Germinal center (tissue), 1 donor: ENCODE data around the gene GIGYF2.

Experiments used
- DNase-seq: peaks from one replicate; pipeline ENCODE4 v3.0.0; 2012; ENCODE audit warnings: mixed read lengths, low spot score

Gene GIGYF2

GRCh38 chr2:232750135-232750671 lies 53.1 kb downstream of the GIGYF2 start:
- no peak for DNase-seq

GRCh38 chr2:232757905-232758304 lies 60.8 kb downstream of the GIGYF2 start:
- no peak for DNase-seq

GRCh38 chr2:232761301-232761907 lies 64.3 kb downstream of the GIGYF2 start:
- peak; percentile 22 for DNase-seq

- DNase-seq: no peak
Observed at GRCh38 chr2:232767866-232768265, 70.7 kb downstream of the GIGYF2 start.

GRCh38 chr2:232770207-232770606 lies 73.1 kb downstream of the GIGYF2 start:
- DNase-seq: no peak

GRCh38 chr2:232771870-232772269 lies 74.7 kb downstream of the GIGYF2 start:
- no peak for DNase-seq

GRCh38 chr2:232772531-232772930 lies 75.4 kb downstream of the GIGYF2 start:
- peak; percentile 44 for DNase-seq

GRCh38 chr2:232773815-232774214 lies 76.7 kb downstream of the GIGYF2 start:
- no peak for DNase-seq

- DNase-seq: no peak
Observed at GRCh38 chr2:232776435-232776834, 79.3 kb downstream of the GIGYF2 start, which contains the start of gene KCNJ13. Gene KCNJ13, minus strand, starts transcription at chr2:232776565. Its CDS starts 5,203 bp downstream, at chr2:232771362.

GRCh38 chr2:232777276-232777675 lies 80.1 kb downstream of the GIGYF2 start:
- no peak for DNase-seq

- DNase-seq: no peak
Observed at GRCh38 chr2:232779465-232779864, 82.3 kb downstream of the GIGYF2 start.

- no peak for DNase-seq
Observed at GRCh38 chr2:232779934-232780333, 82.8 kb downstream of the GIGYF2 start.

GRCh38 chr2:232781765-232782164 lies 84.6 kb downstream of the GIGYF2 start:
- DNase-seq: no peak

- DNase-seq: no peak
Observed at GRCh38 chr2:232783278-232783677, 86.1 kb downstream of the GIGYF2 start.

- no peak for DNase-seq
Observed at GRCh38 chr2:232787806-232788205, 90.7 kb downstream of the GIGYF2 start.

- DNase-seq: no peak
Observed at GRCh38 chr2:232789082-232789481, 92.0 kb downstream of the GIGYF2 start.

- DNase-seq: no peak
Observed at GRCh38 chr2:232791518-232791917, 94.4 kb downstream of the GIGYF2 start.

GRCh38 chr2:232793271-232793670 lies 96.1 kb downstream of the GIGYF2 start:
- DNase-seq: no peak

GRCh38 chr2:232794981-232795380 lies 97.8 kb downstream of the GIGYF2 start:
- no peak for DNase-seq

- DNase-seq: no peak
Observed at GRCh38 chr2:232795920-232796319, 98.8 kb downstream of the GIGYF2 start.

GRCh38 chr2:232798187-232798586 lies 101.1 kb downstream of the GIGYF2 start:
- no peak for DNase-seq

GRCh38 chr2:232800166-232800565 lies 103.0 kb downstream of the GIGYF2 start:
- no peak for DNase-seq

- no peak for DNase-seq
Observed at GRCh38 chr2:232802091-232802490, 105.0 kb downstream of the GIGYF2 start.
